K562 (cell line): ENCODE data around the gene KDM4F. TPM values are rescaled to one million over a fixed set of nuclear protein-coding genes. Genes with fewer than 3 reads are reported as not detected.

Source experiments
- BRF1 ChIP-seq: IDR thresholded peaks from 3 replicates; pipeline ENCODE4 v1.6.1; 2011; ENCODE audit warnings: borderline replicate concordance, mild to moderate bottlenecking; ENCODE audit not compliant: insufficient read length; ENCODE audit errors: extremely low read depth
- FOXM1 ChIP-seq, 2 experiments: fragments of 450-650 bp in 1 of 2; sonication (generic) in 1 of 2; formaldehyde crosslinking in 1 of 2; IDR thresholded peaks; 2 replicates each; pipeline versions ENCODE4 v1.6.1 to v1.9.0; 2017 to 2022; ENCODE audit warnings: low read depth in 2 of 2, mild to moderate bottlenecking in 2 of 2, missing genetic modification reagents in 1 of 2, moderate library complexity in 1 of 2
- GABPB1 ChIP-seq: sonication (generic); formaldehyde crosslinking; IDR thresholded peaks from 2 replicates; pipeline ENCODE4 v1.8.0; 2022; ENCODE audit warnings: mild to moderate bottlenecking, missing genetic modification reagents
- ILF3 ChIP-seq: fragments of 450-650 bp; IDR thresholded peaks from 2 replicates; pipeline ENCODE4 v1.6.1; 2018; ENCODE audit warnings: antibody characterized with exemption, mild to moderate bottlenecking, moderate library complexity, borderline replicate concordance
- KLF16 ChIP-seq: IDR thresholded peaks from 2 replicates; pipeline ENCODE4 v1.6.1; 2016; ENCODE audit warnings: antibody characterized with exemption
- PRMT5 ChIP-seq: sonication (generic); formaldehyde crosslinking; IDR thresholded peaks from 2 replicates; pipeline ENCODE4 v1.5.0; 2020; ENCODE audit warnings: missing genetic modification reagents
- RBM17 ChIP-seq: fragments of 200-400 bp; formaldehyde crosslinking; IDR thresholded peaks from 2 replicates; pipeline ENCODE4 v1.6.1; 2017; ENCODE audit warnings: low read depth, mild to moderate bottlenecking, low read length, borderline replicate concordance
- RBM34 ChIP-seq: fragments of 200-400 bp; formaldehyde crosslinking; IDR thresholded peaks from 2 replicates; pipeline ENCODE4 v1.6.1; 2018; ENCODE audit warnings: low read length, borderline replicate concordance; ENCODE audit not compliant: insufficient read depth
- SAFB2 ChIP-seq: fragments of 200-400 bp; formaldehyde crosslinking; IDR thresholded peaks from 2 replicates; pipeline ENCODE4 v1.6.1; 2018; ENCODE audit warnings: borderline replicate concordance, low read length, low read depth, moderate library complexity; ENCODE audit not compliant: severe bottlenecking
- ZNF140 ChIP-seq: fragments of 250-450 bp; sonication (Bioruptor Pico); IDR thresholded peaks from 2 replicates; pipeline ENCODE4 v1.8.0; 2021; ENCODE audit warnings: moderate library complexity, mild to moderate bottlenecking, inconsistent platforms
- ZNF146 ChIP-seq: IDR thresholded peaks from one replicate; pipeline ENCODE4 v1.6.1; 2018; ENCODE audit warnings: missing compliant biosample characterization; ENCODE audit not compliant: unreplicated experiment
- polyA plus RNA-seq, 8 experiments: library from polyadenylated mRNA; depleted of rRNA in 4 of 8; stranded (reverse) in 5 of 8; unstranded in 3 of 8; fragments of >200 nt; fragmentation: Nextera tagmentation in 2 of 8; fragmentation: Illumina TruSeq in 1 of 8; extraction: Ambion mirVana in 2 of 8; extraction: Trizol in 1 of 8; gene quantifications; 2 replicates each; pipeline versions ENCODE4 v1.2.1 to v1.2.3, GENCODE V29; 2011 to 2014; ENCODE audit warnings: inconsistent platforms in 1 of 8, missing spikeins in 1 of 8
- total RNA-seq, 7 experiments: library from RNA; depleted of rRNA in 6 of 7; stranded (reverse); fragments of >200 nt in 6 of 7; fragmentation: Illumina TruSeq in 2 of 7; extraction: Trizol in 2 of 7; gene quantifications; 2 replicates each; pipeline versions ENCODE4 v1.2.1 to v1.2.3, GENCODE V29; 2011 to 2021; ENCODE audit warnings: low replicate concordance in 1 of 7
- TF ChIP-seq, protein P1 (sequence below): fragments of 250-450 bp; sonication (Bioruptor Pico); IDR thresholded peaks from 2 replicates; pipeline ENCODE4 v1.5.0; 2020; ENCODE audit warnings: mild to moderate bottlenecking, borderline replicate concordance
- TF ChIP-seq, protein P2 (sequence below), 2 experiments: fragments of 450-650 bp; IDR thresholded peaks; 2 replicates each; pipeline ENCODE4 v1.6.1; 2018; ENCODE audit warnings: mild to moderate bottlenecking in 2 of 2, low read depth in 1 of 2; ENCODE audit not compliant: partially characterized antibody in 2 of 2
- TF ChIP-seq, protein P3 (sequence below): fragments of 250-450 bp; sonication (Bioruptor Pico); IDR thresholded peaks from 2 replicates; pipeline ENCODE4 v1.5.1; 2021; ENCODE audit warnings: mild to moderate bottlenecking
- TF ChIP-seq, protein P4 (sequence below): fragments of 250-450 bp; sonication (Bioruptor Pico); IDR thresholded peaks from 2 replicates; pipeline ENCODE4 v1.9.0; 2021; ENCODE audit warnings: mild to moderate bottlenecking
- TF ChIP-seq, protein P5 (sequence below): fragments of 200-800 bp; sonication (Bioruptor generic); IDR thresholded peaks from 2 replicates; pipeline ENCODE4 v1.6.1; 2017; ENCODE audit warnings: missing genetic modification characterization, missing compliant biosample characterization

The KDM4F gene
- total and polyA plus RNA-seq, 9 of the 15 experiments (the other 6 are each of a cell fraction or from before 2014, with no cell fraction given): not detected

DNA sequence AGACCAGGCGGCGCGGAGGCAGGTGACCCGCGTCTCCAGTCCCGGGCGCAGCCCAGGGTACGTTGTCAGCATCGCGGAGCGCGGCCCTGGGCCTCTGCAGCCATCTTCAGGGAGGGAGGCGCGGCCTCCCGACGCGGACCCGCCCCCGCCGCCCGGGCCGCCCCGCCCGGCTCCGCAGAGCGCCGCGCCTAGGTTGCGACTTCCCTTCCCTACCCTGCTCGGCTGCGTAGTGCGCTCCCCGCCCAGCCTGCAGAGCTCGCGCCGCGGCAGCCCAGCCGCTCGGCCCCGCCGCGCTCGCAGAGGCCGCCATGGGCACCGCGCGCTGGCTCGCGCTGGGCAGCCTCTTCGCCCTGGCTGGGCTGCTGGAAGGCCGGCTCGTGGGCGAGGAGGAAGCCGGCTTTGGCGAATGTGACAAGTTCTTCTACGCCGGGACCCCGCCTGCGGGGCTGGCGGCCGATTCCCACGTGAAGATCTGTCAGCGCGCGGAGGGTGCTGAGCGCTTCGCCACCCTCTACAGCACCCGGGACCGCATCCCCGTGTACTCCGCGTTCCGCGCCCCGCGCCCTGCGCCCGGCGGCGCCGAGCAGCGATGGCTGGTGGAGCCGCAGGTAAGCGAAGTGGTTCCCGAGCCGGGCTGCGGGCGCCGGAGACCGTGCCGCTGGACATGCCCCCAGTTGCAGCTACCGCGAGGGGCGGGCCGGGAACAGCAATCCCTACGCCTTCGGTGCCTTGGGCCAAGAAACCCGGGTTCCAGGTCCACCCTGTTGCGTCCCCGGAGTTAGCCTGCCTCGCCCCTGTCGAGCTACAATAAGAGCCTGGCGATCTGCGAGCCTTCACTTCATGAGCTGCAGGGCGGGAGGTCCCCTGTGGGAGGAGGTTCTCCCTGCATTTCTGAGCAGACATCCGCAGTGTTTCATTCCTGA is 40.7 kb downstream of the KDM4F start, which contains the start of gene ENDOD1 (continued):
- TF ChIP-seq, protein P1, sequence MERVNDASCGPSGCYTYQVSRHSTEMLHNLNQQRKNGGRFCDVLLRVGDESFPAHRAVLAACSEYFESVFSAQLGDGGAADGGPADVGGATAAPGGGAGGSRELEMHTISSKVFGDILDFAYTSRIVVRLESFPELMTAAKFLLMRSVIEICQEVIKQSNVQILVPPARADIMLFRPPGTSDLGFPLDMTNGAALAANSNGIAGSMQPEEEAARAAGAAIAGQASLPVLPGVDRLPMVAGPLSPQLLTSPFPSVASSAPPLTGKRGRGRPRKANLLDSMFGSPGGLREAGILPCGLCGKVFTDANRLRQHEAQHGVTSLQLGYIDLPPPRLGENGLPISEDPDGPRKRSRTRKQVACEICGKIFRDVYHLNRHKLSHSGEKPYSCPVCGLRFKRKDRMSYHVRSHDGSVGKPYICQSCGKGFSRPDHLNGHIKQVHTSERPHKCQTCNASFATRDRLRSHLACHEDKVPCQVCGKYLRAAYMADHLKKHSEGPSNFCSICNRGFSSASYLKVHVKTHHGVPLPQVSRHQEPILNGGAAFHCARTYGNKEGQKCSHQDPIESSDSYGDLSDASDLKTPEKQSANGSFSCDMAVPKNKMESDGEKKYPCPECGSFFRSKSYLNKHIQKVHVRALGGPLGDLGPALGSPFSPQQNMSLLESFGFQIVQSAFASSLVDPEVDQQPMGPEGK: no peak
- TF ChIP-seq, protein P2, sequence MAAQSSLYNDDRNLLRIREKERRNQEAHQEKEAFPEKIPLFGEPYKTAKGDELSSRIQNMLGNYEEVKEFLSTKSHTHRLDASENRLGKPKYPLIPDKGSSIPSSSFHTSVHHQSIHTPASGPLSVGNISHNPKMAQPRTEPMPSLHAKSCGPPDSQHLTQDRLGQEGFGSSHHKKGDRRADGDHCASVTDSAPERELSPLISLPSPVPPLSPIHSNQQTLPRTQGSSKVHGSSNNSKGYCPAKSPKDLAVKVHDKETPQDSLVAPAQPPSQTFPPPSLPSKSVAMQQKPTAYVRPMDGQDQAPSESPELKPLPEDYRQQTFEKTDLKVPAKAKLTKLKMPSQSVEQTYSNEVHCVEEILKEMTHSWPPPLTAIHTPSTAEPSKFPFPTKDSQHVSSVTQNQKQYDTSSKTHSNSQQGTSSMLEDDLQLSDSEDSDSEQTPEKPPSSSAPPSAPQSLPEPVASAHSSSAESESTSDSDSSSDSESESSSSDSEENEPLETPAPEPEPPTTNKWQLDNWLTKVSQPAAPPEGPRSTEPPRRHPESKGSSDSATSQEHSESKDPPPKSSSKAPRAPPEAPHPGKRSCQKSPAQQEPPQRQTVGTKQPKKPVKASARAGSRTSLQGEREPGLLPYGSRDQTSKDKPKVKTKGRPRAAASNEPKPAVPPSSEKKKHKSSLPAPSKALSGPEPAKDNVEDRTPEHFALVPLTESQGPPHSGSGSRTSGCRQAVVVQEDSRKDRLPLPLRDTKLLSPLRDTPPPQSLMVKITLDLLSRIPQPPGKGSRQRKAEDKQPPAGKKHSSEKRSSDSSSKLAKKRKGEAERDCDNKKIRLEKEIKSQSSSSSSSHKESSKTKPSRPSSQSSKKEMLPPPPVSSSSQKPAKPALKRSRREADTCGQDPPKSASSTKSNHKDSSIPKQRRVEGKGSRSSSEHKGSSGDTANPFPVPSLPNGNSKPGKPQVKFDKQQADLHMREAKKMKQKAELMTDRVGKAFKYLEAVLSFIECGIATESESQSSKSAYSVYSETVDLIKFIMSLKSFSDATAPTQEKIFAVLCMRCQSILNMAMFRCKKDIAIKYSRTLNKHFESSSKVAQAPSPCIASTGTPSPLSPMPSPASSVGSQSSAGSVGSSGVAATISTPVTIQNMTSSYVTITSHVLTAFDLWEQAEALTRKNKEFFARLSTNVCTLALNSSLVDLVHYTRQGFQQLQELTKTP (IDR thresholded peaks at IDR 0.05; ENCODE audit: low read depth in 1 of 2, partially characterized antibody in 2 of 2): no peak
- TF ChIP-seq, protein P3, sequence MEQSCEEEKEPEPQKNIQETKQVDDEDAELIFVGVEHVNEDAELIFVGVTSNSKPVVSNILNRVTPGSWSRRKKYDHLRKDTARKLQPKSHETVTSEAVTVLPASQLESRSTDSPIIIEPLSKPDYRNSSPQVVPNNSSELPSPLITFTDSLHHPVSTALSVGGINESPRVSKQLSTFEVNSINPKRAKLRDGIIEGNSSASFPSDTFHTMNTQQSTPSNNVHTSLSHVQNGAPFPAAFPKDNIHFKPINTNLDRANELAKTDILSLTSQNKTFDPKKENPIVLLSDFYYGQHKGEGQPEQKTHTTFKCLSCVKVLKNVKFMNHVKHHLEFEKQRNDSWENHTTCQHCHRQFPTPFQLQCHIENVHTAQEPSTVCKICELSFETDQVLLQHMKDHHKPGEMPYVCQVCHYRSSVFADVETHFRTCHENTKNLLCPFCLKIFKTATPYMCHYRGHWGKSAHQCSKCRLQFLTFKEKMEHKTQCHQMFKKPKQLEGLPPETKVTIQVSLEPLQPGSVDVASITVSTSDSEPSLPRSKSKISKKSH (CRISPR knock-in tag): no peak
- no peak for TF ChIP-seq SAFB2
- TF ChIP-seq, protein P4, sequence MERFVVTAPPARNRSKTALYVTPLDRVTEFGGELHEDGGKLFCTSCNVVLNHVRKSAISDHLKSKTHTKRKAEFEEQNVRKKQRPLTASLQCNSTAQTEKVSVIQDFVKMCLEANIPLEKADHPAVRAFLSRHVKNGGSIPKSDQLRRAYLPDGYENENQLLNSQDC (CRISPR knock-in tag): no peak
- TF ChIP-seq RBM17: no peak
- no peak for TF ChIP-seq ZNF146 (CRISPR knock-in tag)
- TF ChIP-seq ZNF140 (CRISPR knock-in tag): no peak
- no peak for TF ChIP-seq RBM34
- no peak; the same call in 1 of the 2 replicates for TF ChIP-seq GABPB1 (CRISPR knock-in tag)
- TF ChIP-seq, protein P5, sequence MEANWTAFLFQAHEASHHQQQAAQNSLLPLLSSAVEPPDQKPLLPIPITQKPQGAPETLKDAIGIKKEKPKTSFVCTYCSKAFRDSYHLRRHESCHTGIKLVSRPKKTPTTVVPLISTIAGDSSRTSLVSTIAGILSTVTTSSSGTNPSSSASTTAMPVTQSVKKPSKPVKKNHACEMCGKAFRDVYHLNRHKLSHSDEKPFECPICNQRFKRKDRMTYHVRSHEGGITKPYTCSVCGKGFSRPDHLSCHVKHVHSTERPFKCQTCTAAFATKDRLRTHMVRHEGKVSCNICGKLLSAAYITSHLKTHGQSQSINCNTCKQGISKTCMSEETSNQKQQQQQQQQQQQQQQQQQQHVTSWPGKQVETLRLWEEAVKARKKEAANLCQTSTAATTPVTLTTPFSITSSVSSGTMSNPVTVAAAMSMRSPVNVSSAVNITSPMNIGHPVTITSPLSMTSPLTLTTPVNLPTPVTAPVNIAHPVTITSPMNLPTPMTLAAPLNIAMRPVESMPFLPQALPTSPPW (CRISPR knock-in tag): peak; percentile 83
- TF ChIP-seq BRF1: no peak
- no peak for TF ChIP-seq FOXM1 (IDR thresholded peaks at IDR 0.05; ENCODE audit: low read depth)
- no peak for TF ChIP-seq FOXM1 (CRISPR knock-in tag; IDR thresholded peaks at IDR 0.05; ENCODE audit: low read depth)
- TF ChIP-seq ILF3: no peak
- no peak for TF ChIP-seq KLF16
- no peak for TF ChIP-seq PRMT5 (CRISPR knock-in tag)
